Esophagus muscularis mucosa (tissue), 4 donors: ENCODE measurements around the gene SLC35F4.

Source experiments
- EP300 ChIP-seq: sonication (generic); formaldehyde crosslinking; IDR thresholded peaks from one replicate; pipeline ENCODE4 v1.6.1; 2017; ENCODE audit warnings: antibody characterized with exemption
- POLR2AphosphoS5 ChIP-seq, 2 donors: sonication (generic); formaldehyde crosslinking; IDR thresholded peaks; one replicate each; pipeline ENCODE4 v1.6.1; 2017; ENCODE audit warnings: antibody characterized with exemption in 2 of 2
- TF ChIP-seq, protein P1 (sequence below), 3 experiments: fragments of 200-600 bp in 2 of 3; fragments of 450-650 bp in 1 of 3; sonication (generic) in 2 of 3; IDR thresholded peaks; one replicate each; pipeline ENCODE4 v1.5.1; 2017 to 2019; ENCODE audit warnings: antibody characterized with exemption in 3 of 3, mild to moderate bottlenecking in 2 of 3, moderate library complexity in 1 of 3

DNA sequence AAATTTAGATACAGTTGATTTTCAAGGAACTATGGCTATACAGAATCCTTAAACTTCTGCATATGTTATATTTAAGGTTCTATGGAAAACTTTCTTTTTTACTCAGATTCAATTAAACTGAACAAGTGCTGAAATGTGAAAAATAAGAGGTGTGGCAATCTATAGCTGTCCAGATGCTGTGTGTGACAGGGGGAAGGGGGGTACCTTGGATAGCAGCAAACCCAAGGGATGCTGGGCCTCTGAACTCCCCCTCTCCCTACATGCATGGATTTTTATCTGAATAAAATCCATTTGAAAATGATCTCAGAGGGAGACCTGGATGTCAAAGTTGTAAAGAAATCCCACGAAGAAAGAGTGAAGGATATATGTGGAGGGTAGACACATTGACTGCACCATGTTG, 289.4 kb downstream of the SLC35F4 start:
- TF ChIP-seq POLR2AphosphoS5 (IDR thresholded peaks at IDR 0.05) = no peak
- no peak for TF ChIP-seq EP300
- TF ChIP-seq, protein P1, sequence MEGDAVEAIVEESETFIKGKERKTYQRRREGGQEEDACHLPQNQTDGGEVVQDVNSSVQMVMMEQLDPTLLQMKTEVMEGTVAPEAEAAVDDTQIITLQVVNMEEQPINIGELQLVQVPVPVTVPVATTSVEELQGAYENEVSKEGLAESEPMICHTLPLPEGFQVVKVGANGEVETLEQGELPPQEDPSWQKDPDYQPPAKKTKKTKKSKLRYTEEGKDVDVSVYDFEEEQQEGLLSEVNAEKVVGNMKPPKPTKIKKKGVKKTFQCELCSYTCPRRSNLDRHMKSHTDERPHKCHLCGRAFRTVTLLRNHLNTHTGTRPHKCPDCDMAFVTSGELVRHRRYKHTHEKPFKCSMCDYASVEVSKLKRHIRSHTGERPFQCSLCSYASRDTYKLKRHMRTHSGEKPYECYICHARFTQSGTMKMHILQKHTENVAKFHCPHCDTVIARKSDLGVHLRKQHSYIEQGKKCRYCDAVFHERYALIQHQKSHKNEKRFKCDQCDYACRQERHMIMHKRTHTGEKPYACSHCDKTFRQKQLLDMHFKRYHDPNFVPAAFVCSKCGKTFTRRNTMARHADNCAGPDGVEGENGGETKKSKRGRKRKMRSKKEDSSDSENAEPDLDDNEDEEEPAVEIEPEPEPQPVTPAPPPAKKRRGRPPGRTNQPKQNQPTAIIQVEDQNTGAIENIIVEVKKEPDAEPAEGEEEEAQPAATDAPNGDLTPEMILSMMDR (IDR thresholded peaks at IDR 0.05) = no peak
